ENCODE data around the gene HECTD2. TPM values are rescaled to one million over a fixed set of nuclear protein-coding genes. Genes with fewer than 3 reads are reported as not detected.
A peak's percentile ranks its signal among the peaks of the same experiment; 100 is the strongest.
"Not testable (repeated sequence)": the region's sequence is repeated elsewhere in the genome, so short reads cannot be mapped to it uniquely, and the experiment has no call there.

Gene HECTD2
- total and polyA plus RNA-seq, 7 donors, result 1.7 to 15.0 (median 6.8) TPM

DNA sequence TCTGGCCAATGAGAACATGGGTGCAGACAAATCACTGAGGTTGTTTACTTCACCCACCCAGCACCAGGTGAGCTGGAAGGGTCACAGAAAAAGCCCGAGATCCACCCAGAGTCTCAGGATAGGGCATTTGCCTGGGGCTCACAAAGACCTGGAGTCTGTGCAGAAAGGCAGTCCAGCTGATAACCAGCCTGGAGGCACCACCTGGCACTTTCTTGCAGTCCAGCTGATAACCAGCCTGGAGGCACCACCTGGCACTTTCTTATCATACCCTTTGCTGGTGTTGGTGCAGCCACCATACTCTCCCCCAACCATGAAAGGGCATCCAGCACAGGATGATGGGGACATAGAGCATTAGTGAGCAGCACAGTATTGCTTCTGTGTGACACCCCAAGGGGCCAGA is 118.6 kb downstream of the HECTD2 start:
- no peak for ATAC-seq
- intact Hi-C loops (cut with DNase I), result no loop called here

GRCh38 chr10:91534789-91535188 is 124.6 kb downstream of the HECTD2 start:
- ATAC-seq; DNase-seq; H3K4me3 ChIP-seq; H3K9me3 ChIP-seq; H3K27me3 ChIP-seq (ENCODE audit: insufficient read depth in 3 of 3, low read length in 2 of 3); intact Hi-C loops (cut with DNase I); H3K4me1 ChIP-seq; H3K27ac ChIP-seq: not testable (repeated sequence)
- H3K36me3 ChIP-seq (ENCODE audit: insufficient read depth in 1 of 2, low read depth in 1 of 2), result peaks cover 2 to 16% of the 10 kb centered on the region in 2 donors
- no CpG with 5 or more reads among the region's 1 CpG for WGBS, 3 donors

More for the DNA sequence above, 118.6 kb downstream of the HECTD2 start:
- Histone ChIP-seq H3K36me3 (ENCODE audit: insufficient read depth in 1 of 2, low read depth in 1 of 2) (no peaks in the 10 kb centered on the region), H3K9me3 (no peaks in the 10 kb centered on the region), H3K4me1 (peaks cover 8% of the 10 kb centered on the region), H3K27ac (no peak overlapping the region), H3K27me3 (ENCODE audit: insufficient read depth in 3 of 3, low read length in 2 of 3) (no peaks in the 10 kb centered on the region), H3K4me3 (no peak overlapping the region)
- TF ChIP-seq, protein P1, sequence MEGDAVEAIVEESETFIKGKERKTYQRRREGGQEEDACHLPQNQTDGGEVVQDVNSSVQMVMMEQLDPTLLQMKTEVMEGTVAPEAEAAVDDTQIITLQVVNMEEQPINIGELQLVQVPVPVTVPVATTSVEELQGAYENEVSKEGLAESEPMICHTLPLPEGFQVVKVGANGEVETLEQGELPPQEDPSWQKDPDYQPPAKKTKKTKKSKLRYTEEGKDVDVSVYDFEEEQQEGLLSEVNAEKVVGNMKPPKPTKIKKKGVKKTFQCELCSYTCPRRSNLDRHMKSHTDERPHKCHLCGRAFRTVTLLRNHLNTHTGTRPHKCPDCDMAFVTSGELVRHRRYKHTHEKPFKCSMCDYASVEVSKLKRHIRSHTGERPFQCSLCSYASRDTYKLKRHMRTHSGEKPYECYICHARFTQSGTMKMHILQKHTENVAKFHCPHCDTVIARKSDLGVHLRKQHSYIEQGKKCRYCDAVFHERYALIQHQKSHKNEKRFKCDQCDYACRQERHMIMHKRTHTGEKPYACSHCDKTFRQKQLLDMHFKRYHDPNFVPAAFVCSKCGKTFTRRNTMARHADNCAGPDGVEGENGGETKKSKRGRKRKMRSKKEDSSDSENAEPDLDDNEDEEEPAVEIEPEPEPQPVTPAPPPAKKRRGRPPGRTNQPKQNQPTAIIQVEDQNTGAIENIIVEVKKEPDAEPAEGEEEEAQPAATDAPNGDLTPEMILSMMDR (IDR thresholded peaks at IDR 0.05), result no peak
- DNase-seq, result no peak
- WGBS, 3 donors, result 93 to 100% (median 94%) methylated on average over 1 of the region's 1 CpG

GRCh38 chr10:91536111-91536510 is 126.0 kb downstream of the HECTD2 start:
- no peak overlapping the region for H3K4me3 ChIP-seq
- 28 to 57% (median 33%) methylated on average over 4 of the region's 4 CpGs for WGBS, 3 donors
- no peaks in the 10 kb centered on the region for H3K27me3 ChIP-seq (ENCODE audit: insufficient read depth in 3 of 3, low read length in 2 of 3)
- H3K9me3 ChIP-seq, result no peaks in the 10 kb centered on the region
- TF ChIP-seq, protein P1 (IDR thresholded peaks at IDR 0.05), result no peak
- H3K36me3 ChIP-seq (ENCODE audit: insufficient read depth in 1 of 2, low read depth in 1 of 2), result peaks cover 2 to 16% of the 10 kb centered on the region in 2 donors
- intact Hi-C loops (cut with DNase I), result no loop called here
- DNase-seq (peak; percentile 33 to 59), ATAC-seq (peak in 2 of 4 donors; percentile 34 to 38)
- H3K27ac ChIP-seq, result no peak overlapping the region
- no peaks in the 10 kb centered on the region for H3K4me1 ChIP-seq

GRCh38 chr10:91536733-91537132 is 126.6 kb downstream of the HECTD2 start:
- H3K36me3 ChIP-seq (ENCODE audit: insufficient read depth in 1 of 2, low read depth in 1 of 2), result peaks cover 2 to 16% of the 10 kb centered on the region in 2 donors

GRCh38 chr10:91537614-91538383 is 127.7 kb downstream of the HECTD2 start:
- Histone ChIP-seq H3K9me3 (no peaks in the 10 kb centered on the region), H3K4me3 (no peak overlapping the region), H3K36me3 (ENCODE audit: insufficient read depth in 1 of 2, low read depth in 1 of 2) (peaks cover 2 to 16% of the 10 kb centered on the region in 2 donors), H3K27me3 (ENCODE audit: insufficient read depth in 3 of 3, low read length in 2 of 3) (no peaks in the 10 kb centered on the region), H3K4me1 (no peaks in the 10 kb centered on the region), H3K27ac (no peak overlapping the region)
- intact Hi-C loops (cut with DNase I), result no loop called here
- TF ChIP-seq, protein P1 (IDR thresholded peaks at IDR 0.05), result no peak
- 88 to 92% (median 90%) methylated on average over 4 of the region's 4 CpGs for WGBS, 3 donors
- ATAC-seq, result no peak
- DNase-seq, result no peak

More at GRCh38 chr10:91536733-91537132, 126.6 kb downstream of the HECTD2 start:
- ATAC-seq, result no peak
- Histone ChIP-seq H3K4me1 (no peaks in the 10 kb centered on the region), H3K4me3 (no peak overlapping the region), H3K9me3 (no peaks in the 10 kb centered on the region), H3K27ac (no peak overlapping the region), H3K27me3 (ENCODE audit: insufficient read depth in 3 of 3, low read length in 2 of 3) (no peaks in the 10 kb centered on the region)
- WGBS, 3 donors, result 54 to 72% (median 61%) methylated on average over 2 of the region's 2 CpGs
- DNase-seq, result no peak
- TF ChIP-seq, protein P1 (IDR thresholded peaks at IDR 0.05), result no peak
- intact Hi-C loops (cut with DNase I), result no loop called here
